Subcutaneous preadipocyte (primary cell): ENCODE measurements around the gene ASCL1. TPM values are rescaled to one million over a fixed set of nuclear protein-coding genes. Genes with fewer than 3 reads are reported as not detected.

ENCODE experiments used
- total RNA-seq: library from RNA; depleted of rRNA; stranded (reverse); fragments of >200 nt; gene quantifications from 2 replicates; pipeline ENCODE4 v1.2.3, GENCODE V29; 2012

Gene ASCL1
- not detected in 2 replicates for total RNA-seq

DNA sequence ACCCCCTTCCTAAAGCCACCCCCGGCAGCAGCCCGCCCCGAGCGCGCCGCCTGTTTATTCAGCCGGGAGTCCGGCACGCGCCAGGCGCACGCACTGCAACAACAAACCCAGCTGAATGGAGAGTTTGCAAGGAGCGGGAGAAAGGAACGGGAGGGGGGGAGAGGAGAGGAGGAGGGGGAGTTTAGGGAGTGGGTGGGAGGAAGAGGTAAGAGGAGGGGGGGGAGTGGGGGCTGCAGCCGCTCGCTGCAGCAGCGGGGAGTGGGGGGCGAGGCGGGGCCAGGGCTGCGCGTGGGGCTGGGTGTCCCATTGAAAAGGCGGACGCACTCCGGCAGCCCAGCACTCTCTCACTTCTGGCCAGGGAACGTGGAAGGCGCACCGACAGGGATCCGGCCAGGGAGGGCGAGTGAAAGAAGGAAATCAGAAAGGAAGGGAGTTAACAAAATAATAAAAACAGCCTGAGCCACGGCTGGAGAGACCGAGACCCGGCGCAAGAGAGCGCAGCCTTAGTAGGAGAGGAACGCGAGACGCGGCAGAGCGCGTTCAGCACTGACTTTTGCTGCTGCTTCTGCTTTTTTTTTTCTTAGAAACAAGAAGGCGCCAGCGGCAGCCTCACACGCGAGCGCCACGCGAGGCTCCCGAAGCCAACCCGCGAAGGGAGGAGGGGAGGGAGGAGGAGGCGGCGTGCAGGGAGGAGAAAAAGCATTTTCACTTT lies at the start of gene ASCL1:
Gene ASCL1, plus strand, starts transcription at position 336 of the 712 bp plus-strand sequence. CDS start 571 bp downstream, outside the sequence.

DNA sequence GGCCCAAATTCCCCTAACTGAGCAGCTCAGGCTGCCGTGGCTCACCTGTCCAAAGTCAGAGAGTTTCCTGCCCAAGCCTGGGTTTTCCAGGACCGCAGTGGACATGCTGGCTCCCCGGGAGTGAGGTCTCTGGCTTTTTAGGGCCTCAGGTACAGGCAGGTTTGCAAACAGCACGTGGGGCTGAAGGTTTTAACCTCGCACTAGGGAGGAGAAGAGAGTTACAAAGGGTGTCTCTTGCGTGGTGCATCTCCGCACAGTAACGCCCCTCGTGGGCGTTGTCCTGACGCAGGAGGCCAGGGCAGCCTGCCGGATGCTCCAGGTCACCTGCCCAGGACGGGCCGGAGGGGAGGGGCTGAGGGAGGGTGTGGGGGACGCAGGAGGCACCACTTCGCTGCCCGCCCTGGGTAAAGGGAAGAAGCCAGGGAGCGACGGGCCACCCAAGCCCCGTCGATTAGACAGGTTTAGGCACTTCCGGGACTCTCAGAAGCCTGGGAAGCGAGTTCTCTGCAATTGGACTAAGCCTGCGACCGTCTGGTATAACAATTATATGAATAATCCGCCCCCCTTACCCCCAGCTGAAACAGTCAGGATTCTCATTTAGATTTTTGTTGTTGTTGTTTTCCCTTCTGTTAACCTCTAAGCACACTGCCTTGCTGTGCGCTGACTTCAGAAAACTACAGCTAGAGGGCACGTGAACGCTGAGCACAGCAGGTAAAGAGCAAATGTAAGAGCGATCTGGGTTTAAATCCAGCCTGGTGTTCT lies 40.3 kb upstream of the ASCL1 start, which contains the start of gene PAH:
Gene PAH, minus strand, starts transcription at position 219 of the 762 bp plus-strand sequence. Its CDS starts 114 bp downstream, at position 105.

Other genes with a start within 250 kb of the ASCL1 start
- gene PAH, start 40.4 kb upstream of the ASCL1 start, total RNA-seq = not detected in 2 replicates